Measurements from ENCODE around the gene CD63. TPM values are rescaled to one million over a fixed set of nuclear protein-coding genes. Genes with fewer than 3 reads are reported as not detected.

CD63 gene
- total and polyA plus RNA-seq, 2 of the 13 experiments (the other 11 are each of a cell fraction or from before 2014, with no cell fraction given) = 234 to 277 TPM

DNA sequence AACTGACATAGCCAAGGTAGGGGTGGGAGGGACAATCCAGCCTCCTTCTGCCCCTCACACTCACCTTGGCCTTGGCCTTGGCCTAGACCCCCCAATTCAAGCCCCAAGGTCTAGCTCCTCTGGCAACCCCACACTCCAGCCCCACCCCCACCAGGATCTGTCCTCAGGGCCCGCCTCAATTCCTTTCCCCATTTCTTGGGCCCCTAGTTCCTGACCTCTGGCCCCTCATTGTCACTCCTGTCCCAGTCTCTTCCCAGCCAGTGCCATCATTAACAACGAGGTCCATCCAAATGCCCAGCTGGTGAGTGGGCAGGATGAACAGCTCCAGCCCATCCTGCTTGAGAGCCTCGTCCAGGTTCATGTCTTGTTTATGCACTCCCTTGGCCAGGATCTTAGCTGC lies 7.3 kb upstream of the CD63 start (continued):
- TF ChIP-seq, protein P1, sequence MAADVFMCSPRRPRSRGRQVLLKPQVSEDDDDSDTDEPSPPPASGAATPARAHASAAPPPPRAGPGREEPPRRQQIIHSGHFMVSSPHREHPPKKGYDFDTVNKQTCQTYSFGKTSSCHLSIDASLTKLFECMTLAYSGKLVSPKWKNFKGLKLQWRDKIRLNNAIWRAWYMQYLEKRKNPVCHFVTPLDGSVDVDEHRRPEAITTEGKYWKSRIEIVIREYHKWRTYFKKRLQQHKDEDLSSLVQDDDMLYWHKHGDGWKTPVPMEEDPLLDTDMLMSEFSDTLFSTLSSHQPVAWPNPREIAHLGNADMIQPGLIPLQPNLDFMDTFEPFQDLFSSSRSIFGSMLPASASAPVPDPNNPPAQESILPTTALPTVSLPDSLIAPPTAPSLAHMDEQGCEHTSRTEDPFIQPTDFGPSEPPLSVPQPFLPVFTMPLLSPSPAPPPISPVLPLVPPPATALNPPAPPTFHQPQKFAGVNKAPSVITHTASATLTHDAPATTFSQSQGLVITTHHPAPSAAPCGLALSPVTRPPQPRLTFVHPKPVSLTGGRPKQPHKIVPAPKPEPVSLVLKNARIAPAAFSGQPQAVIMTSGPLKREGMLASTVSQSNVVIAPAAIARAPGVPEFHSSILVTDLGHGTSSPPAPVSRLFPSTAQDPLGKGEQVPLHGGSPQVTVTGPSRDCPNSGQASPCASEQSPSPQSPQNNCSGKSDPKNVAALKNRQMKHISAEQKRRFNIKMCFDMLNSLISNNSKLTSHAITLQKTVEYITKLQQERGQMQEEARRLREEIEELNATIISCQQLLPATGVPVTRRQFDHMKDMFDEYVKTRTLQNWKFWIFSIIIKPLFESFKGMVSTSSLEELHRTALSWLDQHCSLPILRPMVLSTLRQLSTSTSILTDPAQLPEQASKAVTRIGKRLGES (CRISPR knock-in tag; IDR thresholded peaks at IDR 0.05; ENCODE audit: borderline replicate concordance) = no peak
- TF ChIP-seq ZNF883 (CRISPR knock-in tag; IDR thresholded peaks at IDR 0.05; ENCODE audit: not compliant biosample characterization) (no peak), DNMT3B (CRISPR knock-in tag; conservative IDR thresholded peaks at IDR 0.05) (no peak), ZSCAN20 (CRISPR knock-in tag; IDR thresholded peaks at IDR 0.05; ENCODE audit: borderline replicate concordance) (no peak), HMG20B (CRISPR knock-in tag; conservative IDR thresholded peaks at IDR 0.05) (no peak), ZNF550 (CRISPR knock-in tag; IDR thresholded peaks at IDR 0.05; ENCODE audit: borderline replicate concordance) (no peak), NR2F1 (CRISPR knock-in tag; IDR thresholded peaks at IDR 0.05) (no peak)
- TF ChIP-seq, protein P2, sequence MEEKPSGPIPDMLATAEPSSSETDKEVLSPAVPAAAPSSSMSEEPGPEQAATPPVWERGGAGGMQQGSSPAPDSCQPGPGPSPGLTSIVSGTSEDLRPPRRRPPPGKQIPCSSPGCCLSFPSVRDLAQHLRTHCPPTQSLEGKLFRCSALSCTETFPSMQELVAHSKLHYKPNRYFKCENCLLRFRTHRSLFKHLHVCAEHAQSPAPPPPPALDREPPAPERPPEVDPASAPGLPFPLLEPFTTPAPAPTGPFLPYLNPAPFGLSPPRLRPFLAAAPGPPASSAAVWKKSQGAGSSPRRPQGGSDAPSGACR (CRISPR knock-in tag; IDR thresholded peaks at IDR 0.05) = no peak
- TF ChIP-seq, protein P3, sequence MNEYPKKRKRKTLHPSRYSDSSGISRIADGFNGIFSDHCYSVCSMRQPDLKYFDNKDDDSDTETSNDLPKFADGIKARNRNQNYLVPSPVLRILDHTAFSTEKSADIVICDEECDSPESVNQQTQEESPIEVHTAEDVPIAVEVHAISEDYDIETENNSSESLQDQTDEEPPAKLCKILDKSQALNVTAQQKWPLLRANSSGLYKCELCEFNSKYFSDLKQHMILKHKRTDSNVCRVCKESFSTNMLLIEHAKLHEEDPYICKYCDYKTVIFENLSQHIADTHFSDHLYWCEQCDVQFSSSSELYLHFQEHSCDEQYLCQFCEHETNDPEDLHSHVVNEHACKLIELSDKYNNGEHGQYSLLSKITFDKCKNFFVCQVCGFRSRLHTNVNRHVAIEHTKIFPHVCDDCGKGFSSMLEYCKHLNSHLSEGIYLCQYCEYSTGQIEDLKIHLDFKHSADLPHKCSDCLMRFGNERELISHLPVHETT (CRISPR knock-in tag; conservative IDR thresholded peaks at IDR 0.05) = no peak
- TF ChIP-seq, protein P4, sequence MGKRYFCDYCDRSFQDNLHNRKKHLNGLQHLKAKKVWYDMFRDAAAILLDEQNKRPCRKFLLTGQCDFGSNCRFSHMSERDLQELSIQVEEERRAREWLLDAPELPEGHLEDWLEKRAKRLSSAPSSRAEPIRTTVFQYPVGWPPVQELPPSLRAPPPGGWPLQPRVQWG (CRISPR knock-in tag; IDR thresholded peaks at IDR 0.05; ENCODE audit: borderline replicate concordance, low read depth) = no peak
- TF ChIP-seq, protein P5, sequence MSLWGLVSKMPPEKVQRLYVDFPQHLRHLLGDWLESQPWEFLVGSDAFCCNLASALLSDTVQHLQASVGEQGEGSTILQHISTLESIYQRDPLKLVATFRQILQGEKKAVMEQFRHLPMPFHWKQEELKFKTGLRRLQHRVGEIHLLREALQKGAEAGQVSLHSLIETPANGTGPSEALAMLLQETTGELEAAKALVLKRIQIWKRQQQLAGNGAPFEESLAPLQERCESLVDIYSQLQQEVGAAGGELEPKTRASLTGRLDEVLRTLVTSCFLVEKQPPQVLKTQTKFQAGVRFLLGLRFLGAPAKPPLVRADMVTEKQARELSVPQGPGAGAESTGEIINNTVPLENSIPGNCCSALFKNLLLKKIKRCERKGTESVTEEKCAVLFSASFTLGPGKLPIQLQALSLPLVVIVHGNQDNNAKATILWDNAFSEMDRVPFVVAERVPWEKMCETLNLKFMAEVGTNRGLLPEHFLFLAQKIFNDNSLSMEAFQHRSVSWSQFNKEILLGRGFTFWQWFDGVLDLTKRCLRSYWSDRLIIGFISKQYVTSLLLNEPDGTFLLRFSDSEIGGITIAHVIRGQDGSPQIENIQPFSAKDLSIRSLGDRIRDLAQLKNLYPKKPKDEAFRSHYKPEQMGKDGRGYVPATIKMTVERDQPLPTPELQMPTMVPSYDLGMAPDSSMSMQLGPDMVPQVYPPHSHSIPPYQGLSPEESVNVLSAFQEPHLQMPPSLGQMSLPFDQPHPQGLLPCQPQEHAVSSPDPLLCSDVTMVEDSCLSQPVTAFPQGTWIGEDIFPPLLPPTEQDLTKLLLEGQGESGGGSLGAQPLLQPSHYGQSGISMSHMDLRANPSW (CRISPR knock-in tag; IDR thresholded peaks at IDR 0.05; ENCODE audit: borderline replicate concordance) = no peak
- TF ChIP-seq, protein P6, sequence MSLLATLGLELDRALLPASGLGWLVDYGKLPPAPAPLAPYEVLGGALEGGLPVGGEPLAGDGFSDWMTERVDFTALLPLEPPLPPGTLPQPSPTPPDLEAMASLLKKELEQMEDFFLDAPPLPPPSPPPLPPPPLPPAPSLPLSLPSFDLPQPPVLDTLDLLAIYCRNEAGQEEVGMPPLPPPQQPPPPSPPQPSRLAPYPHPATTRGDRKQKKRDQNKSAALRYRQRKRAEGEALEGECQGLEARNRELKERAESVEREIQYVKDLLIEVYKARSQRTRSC (CRISPR knock-in tag; IDR thresholded peaks at IDR 0.05; ENCODE audit: low read depth) = no peak

Data from HepG2 (cell line).